ENCODE results near the gene SAMD1. TPM values are rescaled to one million over a fixed set of nuclear protein-coding genes. Genes with fewer than 3 reads are reported as not detected.
"Not testable (repeated sequence)": the region's sequence is repeated elsewhere in the genome, so short reads cannot be mapped to it uniquely, and the experiment has no call there.

SAMD1 gene
- total RNA-seq, 1 donor, result 27.9 TPM

- no peaks in the 10 kb centered on the region for H3K27me3 ChIP-seq (ENCODE audit: insufficient read depth, low read length)
- TF ChIP-seq CTCF (IDR thresholded peaks at IDR 0.05; ENCODE audit: extremely low read depth, low read depth, low read length), result no peak
- H2AFZ ChIP-seq (ENCODE audit: low read length), result no peak overlapping the region
- H3K4me2 ChIP-seq (ENCODE audit: insufficient read depth, low read length), result no peak overlapping the region
- no peak overlapping the region for H3K4me3 ChIP-seq (ENCODE audit: insufficient read depth, low read length)
- no peaks in the 10 kb centered on the region for H3K79me2 ChIP-seq (ENCODE audit: insufficient read depth, low read length)
- H3K27ac ChIP-seq (ENCODE audit: low read depth, low read length), result no peak overlapping the region
- DNase-seq (ENCODE audit: insufficient read length, low spot score, missing footprints), result no peak
- no peaks in the 10 kb centered on the region for H3K36me3 ChIP-seq (ENCODE audit: insufficient read depth, low read length)
- no peaks in the 10 kb centered on the region for H3K4me1 ChIP-seq (ENCODE audit: insufficient read depth, low read length)
- H3K9me3 ChIP-seq (ENCODE audit: low read depth, low read length), result no peaks in the 10 kb centered on the region
- no peaks in the 10 kb centered on the region for H4K20me1 ChIP-seq (ENCODE audit: insufficient read depth, low read length)
Measured at GRCh38 chr19:14051980-14052379, 38.6 kb downstream of the SAMD1 start.

- DNase-seq (ENCODE audit: insufficient read length, low spot score, missing footprints); H2AFZ ChIP-seq (ENCODE audit: low read length); H3K4me2 ChIP-seq (ENCODE audit: insufficient read depth, low read length); H3K27me3 ChIP-seq (ENCODE audit: insufficient read depth, low read length); H3K4me1 ChIP-seq (ENCODE audit: insufficient read depth, low read length); H3K79me2 ChIP-seq (ENCODE audit: insufficient read depth, low read length); H4K20me1 ChIP-seq (ENCODE audit: insufficient read depth, low read length); H3K27ac ChIP-seq (ENCODE audit: low read depth, low read length); H3K4me3 ChIP-seq (ENCODE audit: insufficient read depth, low read length); H3K9me3 ChIP-seq (ENCODE audit: low read depth, low read length); H3K36me3 ChIP-seq (ENCODE audit: insufficient read depth, low read length): not testable (repeated sequence)
Measured at GRCh38 chr19:14050961-14051360, 39.6 kb downstream of the SAMD1 start.

- Histone ChIP-seq H3K9me3 (ENCODE audit: low read depth, low read length) (no peaks in the 10 kb centered on the region), H3K27ac (ENCODE audit: low read depth, low read length) (no peak overlapping the region), H4K20me1 (ENCODE audit: insufficient read depth, low read length) (no peaks in the 10 kb centered on the region), H3K4me3 (ENCODE audit: insufficient read depth, low read length) (no peak overlapping the region), H3K27me3 (ENCODE audit: insufficient read depth, low read length) (no peaks in the 10 kb centered on the region), H3K36me3 (ENCODE audit: insufficient read depth, low read length) (no peaks in the 10 kb centered on the region), H3K79me2 (ENCODE audit: insufficient read depth, low read length) (no peaks in the 10 kb centered on the region), H2AFZ (ENCODE audit: low read length) (no peak overlapping the region), H3K4me2 (ENCODE audit: insufficient read depth, low read length) (no peak overlapping the region), H3K4me1 (ENCODE audit: insufficient read depth, low read length) (no peaks in the 10 kb centered on the region)
- DNase-seq (ENCODE audit: insufficient read length, low spot score, missing footprints), result no peak
- no peak for TF ChIP-seq CTCF (IDR thresholded peaks at IDR 0.05; ENCODE audit: extremely low read depth, low read depth, low read length)
Measured at GRCh38 chr19:14050512-14050911, 40.0 kb downstream of the SAMD1 start.

- Histone ChIP-seq H4K20me1 (ENCODE audit: insufficient read depth, low read length) (no peaks in the 10 kb centered on the region), H3K27me3 (ENCODE audit: insufficient read depth, low read length) (no peaks in the 10 kb centered on the region), H2AFZ (ENCODE audit: low read length) (no peak overlapping the region), H3K4me1 (ENCODE audit: insufficient read depth, low read length) (no peaks in the 10 kb centered on the region), H3K9me3 (ENCODE audit: low read depth, low read length) (no peaks in the 10 kb centered on the region), H3K4me2 (ENCODE audit: insufficient read depth, low read length) (no peak overlapping the region), H3K79me2 (ENCODE audit: insufficient read depth, low read length) (no peaks in the 10 kb centered on the region), H3K27ac (ENCODE audit: low read depth, low read length) (no peak overlapping the region), H3K36me3 (ENCODE audit: insufficient read depth, low read length) (no peaks in the 10 kb centered on the region), H3K4me3 (ENCODE audit: insufficient read depth, low read length) (no peak overlapping the region)
- TF ChIP-seq CTCF (IDR thresholded peaks at IDR 0.05; ENCODE audit: extremely low read depth, low read depth, low read length), result peak; percentile 93
- peak; percentile 93 for DNase-seq (ENCODE audit: insufficient read length, low spot score, missing footprints)
Measured at GRCh38 chr19:14048443-14049153, 42.0 kb downstream of the SAMD1 start.

- not testable (repeated sequence) for H2AFZ ChIP-seq (ENCODE audit: low read length)
Measured at GRCh38 chr19:14047866-14048265, 42.7 kb downstream of the SAMD1 start.

More at GRCh38 chr19:14047866-14048265, 42.7 kb downstream of the SAMD1 start:
- H3K4me3 ChIP-seq (ENCODE audit: insufficient read depth, low read length); H4K20me1 ChIP-seq (ENCODE audit: insufficient read depth, low read length); H3K4me2 ChIP-seq (ENCODE audit: insufficient read depth, low read length); H3K79me2 ChIP-seq (ENCODE audit: insufficient read depth, low read length); H3K4me1 ChIP-seq (ENCODE audit: insufficient read depth, low read length); H3K27ac ChIP-seq (ENCODE audit: low read depth, low read length); H3K27me3 ChIP-seq (ENCODE audit: insufficient read depth, low read length); H3K36me3 ChIP-seq (ENCODE audit: insufficient read depth, low read length); DNase-seq (ENCODE audit: insufficient read length, low spot score, missing footprints); H3K9me3 ChIP-seq (ENCODE audit: low read depth, low read length): not testable (repeated sequence)

All from osteoblast (primary cell).